HEK293 (cell line): Measurements from ENCODE around the gene PTPRN.

Experiments used
- CTCF ChIA-PET: fragments of 350-600 bp; formaldehyde crosslinking; extraction: SDS; loops from one replicate; lab custom pipeline; 2021; ENCODE audit warnings: antibody characterized with exemption; lab: Yijun Ruan, JAX
- POLR2A ChIA-PET: fragments of 300-600 bp; formaldehyde crosslinking; extraction: SDS; loops from one replicate; lab custom pipeline; 2020; ENCODE audit warnings: antibody characterized with exemption, inconsistent platforms; lab: Yijun Ruan, JAX
- H3K27ac ChIP-seq: fragments of 200-500 bp; sonication (Bioruptor generic); 2 replicates; pipeline ENCODE4 v1.5.1; 2014; ENCODE audit warnings: low read depth, low read length, control low read depth, inconsistent platforms; ENCODE audit errors: extremely low read depth
- H3K36me3 ChIP-seq, 2 experiments: fragments of 200-500 bp in 1 of 2; sonication (Bioruptor generic) in 1 of 2; 1 replicate in 1 of 2; 2 replicates in 1 of 2; pipeline ENCODE4 v1.5.1; 2014 to 2017; ENCODE audit warnings: inconsistent platforms in 2 of 2, low read length in 2 of 2; ENCODE audit not compliant: control insufficient read depth in 2 of 2, insufficient read depth in 1 of 2
- H3K4me1 ChIP-seq: fragments of 200-500 bp; sonication (Bioruptor generic); 2 replicates; pipeline ENCODE4 v1.5.1; 2014; ENCODE audit warnings: mild to moderate bottlenecking, low read length, inconsistent platforms; ENCODE audit not compliant: control insufficient read depth, insufficient read depth
- H3K4me3 ChIP-seq: 2 replicates; pipeline ENCODE4 v1.5.1; 2011; ENCODE audit warnings: low read depth, mild to moderate bottlenecking, control low read depth, low read length, moderate library complexity
- H3K9me3 ChIP-seq: fragments of 200-500 bp; sonication (Bioruptor generic); 2 replicates; pipeline ENCODE4 v1.5.1; 2014; ENCODE audit warnings: low read depth, low read length, inconsistent platforms; ENCODE audit not compliant: control insufficient read depth, insufficient read depth
- BCL11A ChIP-seq: fragments of 450-650 bp; formaldehyde crosslinking; IDR thresholded peaks from 2 replicates; pipeline ENCODE4 v1.5.1; 2016; ENCODE audit warnings: low read depth, missing biosample characterization, missing genetic modification characterization
- GLI4 ChIP-seq: fragments of 450-650 bp; formaldehyde crosslinking; IDR thresholded peaks from 2 replicates; pipeline ENCODE4 v1.5.1; 2016; ENCODE audit warnings: missing biosample characterization, missing genetic modification characterization
- GLIS1 ChIP-seq: fragments of 450-650 bp; formaldehyde crosslinking; IDR thresholded peaks from 2 replicates; pipeline ENCODE4 v1.5.1; 2016; ENCODE audit warnings: missing biosample characterization, missing genetic modification characterization
- SCRT2 ChIP-seq: fragments of 450-650 bp; formaldehyde crosslinking; IDR thresholded peaks from 2 replicates; pipeline ENCODE4 v1.5.1; 2016; ENCODE audit warnings: missing biosample characterization, missing genetic modification characterization
- SETDB1 ChIP-seq: IDR thresholded peaks from one replicate; pipeline ENCODE4 v1.6.1; 2017; ENCODE audit warnings: mild to moderate bottlenecking, low read length, moderate library complexity, mixed read lengths; ENCODE audit not compliant: insufficient read length
- ZBTB21 ChIP-seq: fragments of 450-650 bp; formaldehyde crosslinking; IDR thresholded peaks from 2 replicates; pipeline ENCODE4 v1.5.1; 2017; ENCODE audit warnings: missing biosample characterization, missing genetic modification characterization
- ZBTB8A ChIP-seq: fragments of 450-650 bp; formaldehyde crosslinking; IDR thresholded peaks from 2 replicates; pipeline ENCODE4 v1.5.1; 2016; ENCODE audit warnings: missing biosample characterization, missing genetic modification characterization
- ZFP41 ChIP-seq: fragments of 450-650 bp; formaldehyde crosslinking; IDR thresholded peaks from 2 replicates; pipeline ENCODE4 v1.5.1; 2016; ENCODE audit warnings: missing biosample characterization, missing genetic modification characterization, borderline replicate concordance
- ZNF10 ChIP-seq: fragments of 450-650 bp; formaldehyde crosslinking; IDR thresholded peaks from 2 replicates; pipeline ENCODE4 v1.5.1; 2017; ENCODE audit warnings: missing biosample characterization, missing genetic modification characterization
- ZNF175 ChIP-seq: fragments of 450-650 bp; formaldehyde crosslinking; IDR thresholded peaks from 2 replicates; pipeline ENCODE4 v1.5.1; 2016; ENCODE audit warnings: missing biosample characterization, missing genetic modification characterization
- ZNF19 ChIP-seq: fragments of 450-650 bp; formaldehyde crosslinking; IDR thresholded peaks from 2 replicates; pipeline ENCODE4; 2016; ENCODE audit warnings: missing biosample characterization, missing genetic modification characterization, low read depth
- ZNF202 ChIP-seq: fragments of 450-650 bp; formaldehyde crosslinking; IDR thresholded peaks from 2 replicates; pipeline ENCODE4 v1.5.1; 2016; ENCODE audit warnings: missing biosample characterization, missing genetic modification characterization, borderline replicate concordance
- ZNF302 ChIP-seq: fragments of 450-650 bp; formaldehyde crosslinking; IDR thresholded peaks from 2 replicates; pipeline ENCODE4 v1.5.1; 2016; ENCODE audit warnings: missing biosample characterization, missing genetic modification characterization, low read depth
- ZNF366 ChIP-seq: fragments of 450-650 bp; formaldehyde crosslinking; conservative IDR thresholded peaks from 2 replicates; pipeline ENCODE4 v1.5.1; 2016; ENCODE audit warnings: missing biosample characterization, missing genetic modification characterization
- ZNF423 ChIP-seq: fragments of 450-650 bp; formaldehyde crosslinking; IDR thresholded peaks from 2 replicates; pipeline ENCODE4 v1.5.1; 2016; ENCODE audit warnings: missing biosample characterization, missing genetic modification characterization
- ZNF501 ChIP-seq: fragments of 450-650 bp; formaldehyde crosslinking; IDR thresholded peaks from 2 replicates; pipeline ENCODE4 v1.5.1; 2016; ENCODE audit warnings: missing biosample characterization, missing genetic modification characterization
- ZNF76 ChIP-seq: fragments of 450-650 bp; formaldehyde crosslinking; IDR thresholded peaks from 2 replicates; pipeline ENCODE4; 2016; ENCODE audit warnings: low read depth, missing biosample characterization, missing genetic modification characterization, borderline replicate concordance
- ZNF777 ChIP-seq: fragments of 450-650 bp; formaldehyde crosslinking; IDR thresholded peaks from 2 replicates; pipeline ENCODE4 v1.5.1; 2017; ENCODE audit warnings: missing biosample characterization, missing genetic modification characterization, borderline replicate concordance
- ZSCAN16 ChIP-seq: fragments of 450-650 bp; formaldehyde crosslinking; IDR thresholded peaks from 2 replicates; pipeline ENCODE4 v1.5.1; 2016; ENCODE audit warnings: missing biosample characterization, missing genetic modification characterization
- ZXDB ChIP-seq: fragments of 450-650 bp; formaldehyde crosslinking; IDR thresholded peaks from 2 replicates; pipeline ENCODE4 v1.5.1; 2016; ENCODE audit warnings: missing biosample characterization, missing genetic modification characterization
- TF ChIP-seq, protein P1 (sequence below): fragments of 450-650 bp; formaldehyde crosslinking; IDR thresholded peaks from 2 replicates; pipeline ENCODE4 v1.5.1; 2016; ENCODE audit warnings: missing biosample characterization, missing genetic modification characterization
- TF ChIP-seq, protein P2 (sequence below): fragments of 450-650 bp; formaldehyde crosslinking; IDR thresholded peaks from 2 replicates; pipeline ENCODE4 v1.5.1; 2016; ENCODE audit warnings: missing biosample characterization, missing genetic modification characterization
- TF ChIP-seq, protein P3 (sequence below): fragments of 450-650 bp; formaldehyde crosslinking; IDR thresholded peaks from 2 replicates; pipeline ENCODE4 v1.5.1; 2016; ENCODE audit warnings: missing biosample characterization, missing genetic modification characterization

PTPRN gene

DNA sequence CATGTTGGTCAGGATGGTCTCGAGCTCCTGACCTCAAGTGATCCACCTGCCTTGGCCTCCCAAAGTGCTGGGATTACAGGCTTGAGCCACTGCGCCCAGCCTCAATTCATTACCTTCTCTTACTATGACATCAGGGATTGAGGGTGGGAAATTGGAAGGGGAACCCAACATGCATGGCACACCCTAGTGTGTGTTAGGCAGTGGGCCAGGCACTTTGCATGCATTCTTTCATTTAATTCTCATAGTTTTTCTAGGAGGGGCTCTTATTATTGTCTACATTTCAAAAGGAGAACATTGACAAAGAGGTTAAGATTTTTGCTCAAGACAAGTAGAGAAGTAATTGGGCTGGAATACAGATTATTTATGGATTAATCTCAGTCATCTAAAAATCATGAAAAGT is 40.9 kb downstream of the PTPRN start:
- ChIA-PET POLR2A (no interaction called here), CTCF (interaction anchor here (4.9 kb wide), 1 partner anchor 8 kb away, joined by 34 read pairs; no protein-coding TSS in a partner anchor)
- Histone ChIP-seq H3K9me3 (no peaks in the 10 kb centered on the region), H3K36me3 (no peaks in the 10 kb centered on the region), H3K4me3 (no peak overlapping the region), H3K27ac (no peak overlapping the region), H3K4me1 (no peaks in the 10 kb centered on the region)
- TF ChIP-seq BCL11A (tag by site-specific recombination), result no peak
- TF ChIP-seq, protein P1, sequence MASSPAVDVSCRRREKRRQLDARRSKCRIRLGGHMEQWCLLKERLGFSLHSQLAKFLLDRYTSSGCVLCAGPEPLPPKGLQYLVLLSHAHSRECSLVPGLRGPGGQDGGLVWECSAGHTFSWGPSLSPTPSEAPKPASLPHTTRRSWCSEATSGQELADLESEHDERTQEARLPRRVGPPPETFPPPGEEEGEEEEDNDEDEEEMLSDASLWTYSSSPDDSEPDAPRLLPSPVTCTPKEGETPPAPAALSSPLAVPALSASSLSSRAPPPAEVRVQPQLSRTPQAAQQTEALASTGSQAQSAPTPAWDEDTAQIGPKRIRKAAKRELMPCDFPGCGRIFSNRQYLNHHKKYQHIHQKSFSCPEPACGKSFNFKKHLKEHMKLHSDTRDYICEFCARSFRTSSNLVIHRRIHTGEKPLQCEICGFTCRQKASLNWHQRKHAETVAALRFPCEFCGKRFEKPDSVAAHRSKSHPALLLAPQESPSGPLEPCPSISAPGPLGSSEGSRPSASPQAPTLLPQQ, result no peak

DNA sequence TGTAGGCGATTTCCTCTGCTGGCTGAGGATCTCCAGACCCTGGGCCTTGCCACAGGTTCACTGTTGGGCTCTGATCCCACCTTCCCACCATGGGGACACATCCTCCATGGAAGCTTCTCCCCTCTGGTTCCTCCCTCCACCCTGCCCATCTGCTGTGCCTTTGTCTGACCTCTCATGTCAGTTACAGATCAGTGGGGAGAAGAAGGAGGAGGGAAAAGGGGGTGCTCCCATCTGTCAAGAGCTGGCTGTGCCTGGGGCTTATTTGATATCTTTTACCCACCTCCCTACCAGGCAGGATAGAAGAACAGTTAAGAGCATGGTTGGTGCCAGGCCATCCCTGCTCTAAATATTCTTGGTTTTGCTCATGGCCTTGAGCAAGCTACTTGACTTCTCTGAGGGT is 42.3 kb downstream of the PTPRN start:
- POLR2A ChIA-PET, result no interaction called here
- CTCF ChIA-PET, result interaction anchor here (0.6 to 4.9 kb wide), 4 partner anchors 9 to 287 kb away, joined by 3 to 34 read pairs (median 4); no protein-coding TSS in a partner anchor

DNA sequence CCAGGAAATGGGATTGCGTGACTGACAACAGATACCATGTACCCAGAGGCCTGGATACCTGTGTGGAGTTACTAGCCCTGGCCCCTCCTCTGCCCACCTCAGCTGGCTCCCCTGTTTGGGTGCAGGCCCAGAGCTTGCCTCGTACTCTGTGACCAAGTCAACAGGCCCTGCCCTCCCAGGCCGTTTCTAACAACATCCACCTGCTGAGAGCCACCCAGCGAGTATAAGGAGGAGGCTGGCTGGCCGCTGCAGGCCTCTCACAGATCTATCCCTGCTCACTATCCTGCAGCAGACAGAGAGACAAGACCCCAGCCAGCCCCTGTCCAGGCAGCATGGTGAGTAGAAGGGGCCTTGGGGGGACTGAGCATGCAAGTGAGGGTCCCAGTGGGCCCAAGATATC is 43.0 kb downstream of the PTPRN start:
- no peak for TF ChIP-seq ZNF10 (tag by site-specific recombination)
- TF ChIP-seq ZFP41 (tag by site-specific recombination), result no peak
- H3K9me3 ChIP-seq, result no peaks in the 10 kb centered on the region
- ChIA-PET POLR2A (no interaction called here), CTCF (interaction anchor here (0.7 to 4.9 kb wide), 4 partner anchors 10 to 29 kb away, joined by 3 to 34 read pairs (median 4); no protein-coding TSS in a partner anchor)
- H3K27ac ChIP-seq, result no peak overlapping the region
- H3K4me1 ChIP-seq, result no peaks in the 10 kb centered on the region; the same call in 1 of the 2 replicates
- H3K4me3 ChIP-seq, result no peak overlapping the region
- H3K36me3 ChIP-seq, result no peaks in the 10 kb centered on the region

More for the DNA sequence above, 42.3 kb downstream of the PTPRN start:
- Histone ChIP-seq H3K4me1 (no peaks in the 10 kb centered on the region), H3K9me3 (no peaks in the 10 kb centered on the region), H3K27ac (no peak overlapping the region), H3K36me3 (no peaks in the 10 kb centered on the region), H3K4me3 (no peak overlapping the region)
- TF ChIP-seq ZNF777 (tag by site-specific recombination) (no peak), ZNF302 (tag by site-specific recombination) (no peak), ZNF175 (no peak), ZNF366 (tag by site-specific recombination) (no peak), ZNF76 (tag by site-specific recombination) (no peak), ZSCAN16 (tag by site-specific recombination) (no peak), SETDB1 (no peak), ZNF19 (tag by site-specific recombination) (no peak), ZBTB21 (no peak), ZXDB (tag by site-specific recombination) (no peak), GLI4 (tag by site-specific recombination) (no peak), ZNF423 (tag by site-specific recombination) (no peak), GLIS1 (no peak), ZNF501 (tag by site-specific recombination) (no peak), SCRT2 (tag by site-specific recombination) (no peak), ZBTB8A (tag by site-specific recombination) (no peak), ZNF202 (tag by site-specific recombination) (no peak)
- TF ChIP-seq, protein P2, sequence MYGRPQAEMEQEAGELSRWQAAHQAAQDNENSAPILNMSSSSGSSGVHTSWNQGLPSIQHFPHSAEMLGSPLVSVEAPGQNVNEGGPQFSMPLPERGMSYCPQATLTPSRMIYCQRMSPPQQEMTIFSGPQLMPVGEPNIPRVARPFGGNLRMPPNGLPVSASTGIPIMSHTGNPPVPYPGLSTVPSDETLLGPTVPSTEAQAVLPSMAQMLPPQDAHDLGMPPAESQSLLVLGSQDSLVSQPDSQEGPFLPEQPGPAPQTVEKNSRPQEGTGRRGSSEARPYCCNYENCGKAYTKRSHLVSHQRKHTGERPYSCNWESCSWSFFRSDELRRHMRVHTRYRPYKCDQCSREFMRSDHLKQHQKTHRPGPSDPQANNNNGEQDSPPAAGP, result no peak
- TF ChIP-seq, protein P3, sequence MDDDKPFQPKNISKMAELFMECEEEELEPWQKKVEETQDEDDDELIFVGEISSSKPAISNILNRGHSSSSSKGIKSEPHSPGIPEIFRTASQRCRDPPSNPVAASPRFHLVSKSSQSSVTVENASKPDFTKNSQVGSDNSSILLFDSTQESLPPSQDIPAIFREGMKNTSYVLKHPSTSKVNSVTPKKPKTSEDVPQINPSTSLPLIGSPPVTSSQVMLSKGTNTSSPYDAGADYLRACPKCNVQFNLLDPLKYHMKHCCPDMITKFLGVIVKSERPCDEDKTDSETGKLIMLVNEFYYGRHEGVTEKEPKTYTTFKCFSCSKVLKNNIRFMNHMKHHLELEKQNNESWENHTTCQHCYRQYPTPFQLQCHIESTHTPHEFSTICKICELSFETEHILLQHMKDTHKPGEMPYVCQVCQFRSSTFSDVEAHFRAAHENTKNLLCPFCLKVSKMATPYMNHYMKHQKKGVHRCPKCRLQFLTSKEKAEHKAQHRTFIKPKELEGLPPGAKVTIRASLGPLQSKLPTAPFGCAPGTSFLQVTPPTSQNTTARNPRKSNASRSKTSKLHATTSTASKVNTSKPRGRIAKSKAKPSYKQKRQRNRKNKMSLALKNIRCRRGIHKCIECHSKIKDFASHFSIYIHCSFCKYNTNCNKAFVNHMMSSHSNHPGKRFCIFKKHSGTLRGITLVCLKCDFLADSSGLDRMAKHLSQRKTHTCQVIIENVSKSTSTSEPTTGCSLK (tag by site-specific recombination), result no peak
